VCaP (cell line): Measurements from ENCODE around the gene ATP2A1.
A peak's percentile ranks its signal among the peaks of the same experiment; 100 is the strongest.

ENCODE experiments used
- H3K27ac ChIP-seq: fragments of 450-650 bp; 2 replicates; pipeline ENCODE4 v1.5.1; 2017
- TF ChIP-seq, protein P1 (sequence below): fragments of 450-650 bp; conservative IDR thresholded peaks from 2 replicates; pipeline ENCODE4 v1.5.1; 2017; ENCODE audit warnings: mild to moderate bottlenecking, moderate library complexity

The ATP2A1 gene

GRCh38 chr16:28844226-28844885 is 33.9 kb upstream of the ATP2A1 start:
- TF ChIP-seq, protein P1, sequence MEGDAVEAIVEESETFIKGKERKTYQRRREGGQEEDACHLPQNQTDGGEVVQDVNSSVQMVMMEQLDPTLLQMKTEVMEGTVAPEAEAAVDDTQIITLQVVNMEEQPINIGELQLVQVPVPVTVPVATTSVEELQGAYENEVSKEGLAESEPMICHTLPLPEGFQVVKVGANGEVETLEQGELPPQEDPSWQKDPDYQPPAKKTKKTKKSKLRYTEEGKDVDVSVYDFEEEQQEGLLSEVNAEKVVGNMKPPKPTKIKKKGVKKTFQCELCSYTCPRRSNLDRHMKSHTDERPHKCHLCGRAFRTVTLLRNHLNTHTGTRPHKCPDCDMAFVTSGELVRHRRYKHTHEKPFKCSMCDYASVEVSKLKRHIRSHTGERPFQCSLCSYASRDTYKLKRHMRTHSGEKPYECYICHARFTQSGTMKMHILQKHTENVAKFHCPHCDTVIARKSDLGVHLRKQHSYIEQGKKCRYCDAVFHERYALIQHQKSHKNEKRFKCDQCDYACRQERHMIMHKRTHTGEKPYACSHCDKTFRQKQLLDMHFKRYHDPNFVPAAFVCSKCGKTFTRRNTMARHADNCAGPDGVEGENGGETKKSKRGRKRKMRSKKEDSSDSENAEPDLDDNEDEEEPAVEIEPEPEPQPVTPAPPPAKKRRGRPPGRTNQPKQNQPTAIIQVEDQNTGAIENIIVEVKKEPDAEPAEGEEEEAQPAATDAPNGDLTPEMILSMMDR = no peak
- 0 out of 2 replicates have a peak overlapping the region, but pooled peaks have one; percentile 74 for H3K27ac ChIP-seq

- H3K27ac ChIP-seq = peak overlapping the region; percentile 74
- TF ChIP-seq, protein P1 = no peak
These were observed 33.0 kb upstream of the ATP2A1 start for GRCh38 chr16:28845293-28845692.

DNA sequence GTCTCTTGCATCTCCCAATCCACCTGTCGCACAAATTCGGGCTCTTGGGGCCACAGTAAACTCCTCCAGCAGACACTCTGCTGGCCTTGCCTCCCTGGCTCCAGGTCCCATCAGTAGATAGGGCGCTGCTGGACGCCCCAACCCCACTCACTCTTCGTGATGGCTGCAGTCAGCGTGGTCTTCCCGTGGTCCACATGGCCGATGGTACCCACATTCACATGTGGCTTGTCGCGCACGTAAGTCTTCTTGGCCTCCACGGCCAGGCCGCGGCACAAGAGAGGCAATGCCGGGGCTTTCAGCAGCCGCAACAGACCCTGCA is 32.6 kb upstream of the ATP2A1 start:
- H3K27ac ChIP-seq = peak overlapping the region; percentile 74
- TF ChIP-seq, protein P1 = no peak

DNA sequence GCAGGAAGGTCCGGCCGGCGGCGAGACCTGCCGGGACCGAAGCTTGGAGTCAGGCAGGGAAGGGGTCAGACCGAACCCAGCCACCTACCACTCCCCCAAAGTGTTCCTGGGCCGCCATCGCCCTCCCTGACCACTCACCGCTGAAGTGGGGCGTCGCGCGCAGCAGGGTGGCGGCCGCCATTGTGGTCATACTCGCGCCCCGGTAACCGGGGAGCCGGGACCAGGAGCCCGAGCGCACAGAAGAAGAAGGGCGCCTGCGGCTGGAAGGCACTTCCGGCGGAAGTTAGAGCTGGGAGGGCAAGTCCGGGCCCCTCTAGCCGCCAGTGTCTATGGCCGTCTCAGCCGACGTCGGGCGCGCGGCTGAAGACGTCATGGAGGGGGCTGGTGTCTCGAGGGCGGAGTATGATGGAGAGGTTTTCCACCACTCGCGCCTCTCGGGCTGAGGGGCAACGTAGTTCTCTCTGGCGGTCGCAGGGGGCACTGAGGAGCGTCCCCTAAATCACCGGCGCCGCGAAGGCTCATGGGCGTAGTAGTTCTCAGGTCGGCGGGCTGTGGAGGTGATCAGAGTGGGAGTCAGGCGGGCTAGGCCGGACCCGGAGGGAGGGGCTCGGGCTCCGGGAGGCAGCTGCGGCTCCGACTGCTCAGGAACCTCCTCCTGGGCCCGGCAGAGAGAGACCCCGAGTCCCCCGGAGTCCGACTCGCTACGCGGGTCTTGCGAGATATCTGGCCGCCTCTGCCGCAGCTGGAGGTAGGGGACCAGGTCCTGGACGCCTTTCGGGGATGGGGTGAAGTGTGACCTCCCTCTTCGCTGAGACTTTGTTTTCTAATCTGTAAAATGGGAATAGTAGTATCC is 32.0 kb upstream of the ATP2A1 start, which contains the start of gene TUFM:
TSS of gene TUFM (minus strand) at position 269 of the 853 bp plus-strand sequence. CDS start at position 190, 79 bp downstream.
- peak within 1 kb of the TSS; percentile 74 for H3K27ac ChIP-seq

DNA sequence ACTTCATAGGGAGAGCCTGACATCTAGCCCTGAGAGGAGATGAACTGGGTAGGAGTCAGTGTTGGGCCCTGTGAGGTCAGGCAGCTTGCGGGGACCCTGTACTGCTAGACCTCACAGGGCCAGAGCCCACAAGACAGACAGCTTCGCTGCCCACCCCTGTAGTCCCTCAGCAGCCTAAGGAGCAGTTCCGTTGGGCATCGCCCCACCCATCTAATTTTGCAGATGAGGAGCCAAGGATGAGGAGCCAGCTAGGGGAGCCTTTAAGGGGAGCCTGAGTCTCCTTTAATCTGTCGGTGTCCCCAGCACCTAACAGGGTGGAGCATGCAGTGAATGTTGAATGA is 31.4 kb upstream of the ATP2A1 start:
- TF ChIP-seq, protein P1 = no peak
- H3K27ac ChIP-seq = peak overlapping the region; percentile 74

More for the DNA sequence above, 32.0 kb upstream of the ATP2A1 start, which contains the start of gene TUFM:
- TF ChIP-seq, protein P1 = peak; percentile 65

GRCh38 chr16:28858421-28858820 is 19.9 kb upstream of the ATP2A1 start:
- TF ChIP-seq, protein P1 = no peak
- no peak overlapping the region for H3K27ac ChIP-seq

DNA sequence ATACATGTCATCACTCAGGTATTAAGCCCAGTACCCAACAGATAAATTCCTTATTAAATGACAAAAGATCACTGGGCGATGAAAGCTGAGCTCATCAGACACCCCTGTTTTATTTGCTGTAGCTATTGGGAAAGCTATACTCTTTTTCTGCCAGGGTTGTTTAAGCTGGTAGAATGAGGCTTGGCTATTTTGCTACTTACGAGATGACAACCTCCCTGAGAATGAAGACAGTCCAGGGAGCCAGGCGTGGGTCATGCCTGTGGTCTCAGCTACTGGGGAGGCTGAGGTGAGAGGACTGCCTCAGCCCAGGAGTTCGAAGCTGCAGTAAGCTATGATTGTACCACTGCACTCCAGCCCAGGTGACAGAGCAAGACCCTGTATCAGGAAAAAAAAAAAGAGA is 19.0 kb upstream of the ATP2A1 start:
- no peak overlapping the region for H3K27ac ChIP-seq
- TF ChIP-seq, protein P1 = no peak
